Endothelial cell of umbilical vein (primary cell): ENCODE results near the gene WDFY2. TPM values are rescaled to one million over a fixed set of nuclear protein-coding genes. Genes with fewer than 3 reads are reported as not detected.
"Not testable (repeated sequence)": the region's sequence is repeated elsewhere in the genome, so short reads cannot be mapped to it uniquely, and the experiment has no call there.

Experiments
- BruUV-seq: library from RNA; stranded (reverse); fragments of 400-500 nt; replicated peaks from 2 replicates; lab custom pipeline; 2021; lab: Mats Ljungman, UMichigan
- CTCF ChIA-PET: fragments of 300-600, 350-600 bp; sonication (Branson Sonifier 250); formaldehyde crosslinking; loops from one replicate; lab custom pipeline; 2021; ENCODE audit warnings: antibody characterized with exemption, inconsistent platforms; lab: Charles Lee
- POLR2A ChIA-PET: fragments of 300-600, 350-600 bp; sonication (Branson Sonifier 250); formaldehyde crosslinking; loops from one replicate; lab custom pipeline; 2021; ENCODE audit warnings: antibody characterized with exemption, inconsistent platforms; lab: Charles Lee
- DNase-seq: peaks from one replicate; pipeline ENCODE4 v3.0.0-alpha.2; 2011; ENCODE audit warnings: low read depth, low spot score
- FAIRE-seq: peaks from 2 replicates; lab custom pipeline; 2011; peaks lifted over from hg19 to GRCh38; lab: Jason Lieb, UNC
- H2AFZ ChIP-seq: 2 replicates; pipeline ENCODE4 v1.6.0; 2012; ENCODE audit warnings: low read depth, low read length, control low read depth, inconsistent platforms
- H3K27ac ChIP-seq: 2 replicates; pipeline ENCODE4 v1.5.1; 2011; ENCODE audit warnings: low read depth, mild to moderate bottlenecking, control low read depth, low read length, moderate library complexity; ENCODE audit not compliant: insufficient read depth
- H3K27me3 ChIP-seq, 2 experiments: 2 replicates each; pipeline versions ENCODE4 v1.6.0 to v1.6.1; 2011; ENCODE audit warnings: low read length in 2 of 2, mixed read lengths in 1 of 2; ENCODE audit not compliant: control insufficient read depth in 2 of 2, insufficient read depth in 2 of 2
- H3K36me3 ChIP-seq, 2 experiments: 2 replicates in 1 of 2; 3 replicates in 1 of 2; pipeline ENCODE4 v1.5.1; 2011; ENCODE audit warnings: low read length in 2 of 2, mild to moderate bottlenecking in 1 of 2, moderate library complexity in 1 of 2; ENCODE audit not compliant: control insufficient read depth in 2 of 2, insufficient read depth in 2 of 2; ENCODE audit errors: extremely low read depth in 1 of 2
- H3K4me1 ChIP-seq: 3 replicates; pipeline ENCODE4 v1.5.1; 2011; ENCODE audit warnings: mild to moderate bottlenecking, low read length; ENCODE audit not compliant: control insufficient read depth, insufficient read depth; ENCODE audit errors: extremely low read depth
- H3K4me2 ChIP-seq: 2 replicates; pipeline ENCODE4 v1.6.1; 2011; ENCODE audit warnings: low read length, control low read depth, mixed read lengths; ENCODE audit not compliant: insufficient read depth
- H3K4me3 ChIP-seq, 3 experiments: fragments of 200-600 bp in 1 of 3; sonication (generic), shearing (Covaris generic) in 1 of 3; replicated peaks in 1 of 3; 2 replicates each; pipeline ENCODE4 v1.5.1; 2011 to 2016; ENCODE audit warnings: control low read depth in 3 of 3, low read length in 3 of 3, mild to moderate bottlenecking in 2 of 3, inconsistent platforms in 1 of 3, low read depth in 1 of 3, moderate library complexity in 1 of 3; ENCODE audit not compliant: insufficient read depth in 1 of 3
- H3K79me2 ChIP-seq: 2 replicates; pipeline ENCODE4 v1.6.0; 2012; ENCODE audit warnings: low read length, inconsistent platforms; ENCODE audit not compliant: control insufficient read depth, insufficient read depth
- H3K9ac ChIP-seq: replicated peaks from 2 replicates; pipeline ENCODE3; 2011; ENCODE audit warnings: low read length, control low read depth; ENCODE audit not compliant: insufficient read depth; ENCODE audit errors: extremely low read depth
- H3K9me1 ChIP-seq: replicated peaks from 3 replicates; pipeline ENCODE4 v1.6.0; 2011; ENCODE audit warnings: mild to moderate bottlenecking, low read length; ENCODE audit not compliant: control insufficient read depth, insufficient read depth; ENCODE audit errors: extremely low read depth
- H3K9me3 ChIP-seq: replicated peaks from 2 replicates; pipeline ENCODE4 v1.5.1; 2012; ENCODE audit warnings: low read length, inconsistent platforms; ENCODE audit not compliant: control insufficient read depth, insufficient read depth
- H4K20me1 ChIP-seq: replicated peaks from 2 replicates; pipeline ENCODE3; 2011; ENCODE audit warnings: mild to moderate bottlenecking, low read length; ENCODE audit not compliant: control insufficient read depth, insufficient read depth; ENCODE audit errors: extremely low read depth
- CTCF ChIP-seq, 2 donors: IDR thresholded peaks; 1 replicate in 1 of 2; 2 replicates in 1 of 2; pipeline ENCODE4 v1.5.1; 2011; ENCODE audit warnings: low read length in 2 of 2, mild to moderate bottlenecking in 2 of 2, moderate library complexity in 2 of 2, control low read depth in 1 of 2, inconsistent platforms in 1 of 2, low read depth in 1 of 2; ENCODE audit not compliant: insufficient read depth in 1 of 2; ENCODE audit errors: extremely low read depth in 1 of 2
- EZH2 ChIP-seq: IDR thresholded peaks from 2 replicates; pipeline ENCODE4 v1.6.1; 2012; ENCODE audit warnings: borderline replicate concordance, low read depth, mild to moderate bottlenecking, moderate library complexity, low read length, inconsistent platforms; ENCODE audit not compliant: severe bottlenecking
- FOS ChIP-seq: IDR thresholded peaks from 2 replicates; pipeline ENCODE4 v1.6.1; 2011; ENCODE audit warnings: mild to moderate bottlenecking, low read length, moderate library complexity, borderline replicate concordance; ENCODE audit not compliant: insufficient read depth
- GATA2 ChIP-seq: IDR thresholded peaks from 2 replicates; pipeline ENCODE4 v1.7.0; 2011; ENCODE audit warnings: low read depth, mild to moderate bottlenecking, moderate library complexity, mixed read lengths, low read length; ENCODE audit not compliant: insufficient read length, insufficient read depth
- JUN ChIP-seq: IDR thresholded peaks from 2 replicates; pipeline ENCODE4 v1.6.1; 2011; ENCODE audit warnings: borderline replicate concordance, low read depth; ENCODE audit not compliant: insufficient read length, insufficient read depth
- MAX ChIP-seq: IDR thresholded peaks from 2 replicates; pipeline ENCODE4 v1.6.1; 2011; ENCODE audit not compliant: insufficient read depth, insufficient read length
- MYC ChIP-seq: IDR thresholded peaks from one replicate; pipeline ENCODE4 v1.6.1; 2011; ENCODE audit warnings: mild to moderate bottlenecking, low read depth, low read length
- POLR2A ChIP-seq: IDR thresholded peaks from 2 replicates; pipeline ENCODE4 v1.6.1; 2012; ENCODE audit warnings: low read depth, mild to moderate bottlenecking, control low read depth, low read length
- POLR2AphosphoS5 ChIP-seq: IDR thresholded peaks from 2 replicates; pipeline ENCODE4 v1.6.1; 2012; ENCODE audit warnings: low read depth, mild to moderate bottlenecking, control low read depth, low read length, moderate library complexity; ENCODE audit not compliant: insufficient read depth
- dilution Hi-C: fragments of 300-500 bp; cut with MboI; formaldehyde crosslinking; loops from one replicate; pipeline ENCODE4 v1.15.0; 2019; ENCODE audit warnings: low sequenced_read_pairs; ENCODE audit not compliant: extremely low pct_ligation_motif_present
- intact Hi-C: fragments of 100-400 bp; cut with micrococcal nuclease; formaldehyde crosslinking; loops from one replicate; pipeline ENCODE4 v1.10.0; 2022
- polyA plus RNA-seq, 4 experiments: library from polyadenylated mRNA; depleted of rRNA in 3 of 4; stranded (reverse) in 3 of 4; unstranded in 1 of 4; fragments of >200 nt; gene quantifications; 2 replicates each; pipeline versions ENCODE4 v1.2.1 to v1.2.3, GENCODE V29; 2011 to 2012; ENCODE audit warnings: missing spikeins in 1 of 4
- total RNA-seq: library from RNA; stranded (reverse); gene quantifications from 2 replicates; pipeline ENCODE4 v1.2.3, GENCODE V29; 2021

Gene WDFY2
- total and polyA plus RNA-seq, 2 donors (not counting 3 experiments of a cell fraction or from before 2014, with no cell fraction given): 2.1 to 5.5 TPM

GRCh38 chr13:51564671-51565070, 19.6 kb upstream of the WDFY2 start:
- Histone ChIP-seq H3K4me2 (no peak overlapping the region), H3K9me3 (no peaks in the 10 kb centered on the region), H2AFZ (no peak overlapping the region), H3K27ac (no peak overlapping the region), H3K79me2 (no peaks in the 10 kb centered on the region), H3K36me3 (no peaks in the 10 kb centered on the region), H3K9ac (no peak overlapping the region), H3K4me1 (no peaks in the 10 kb centered on the region), H3K27me3 (no peaks in the 10 kb centered on the region), H3K9me1 (no peaks in the 10 kb centered on the region), H4K20me1 (no peaks in the 10 kb centered on the region), H3K4me3 (no peak overlapping the region)
- dilution Hi-C loops (no loop called here), intact Hi-C loops (no loop called here)
- TF ChIP-seq FOS (no peak), MYC (no peak), CTCF (IDR thresholded peaks at IDR 0.05; ENCODE audit: extremely low read depth in 1 of 2, insufficient read depth in 1 of 2, low read depth in 1 of 2, low read length in 2 of 2) (no peak), POLR2AphosphoS5 (no peak), POLR2A (no peak), GATA2 (no peak), MAX (no peak), EZH2 (no peak), JUN (no peak)
- no TSS peak for BruUV-seq
- FAIRE-seq: no peak
- DNase-seq: no peak
- POLR2A ChIA-PET: no interaction called here
- CTCF ChIA-PET: no interaction called here

- BruUV-seq, CTCF ChIA-PET: not testable (repeated sequence)
These were observed 15.3 kb upstream of the WDFY2 start for GRCh38 chr13:51569001-51569400.

More at GRCh38 chr13:51569001-51569400, 15.3 kb upstream of the WDFY2 start:
- H4K20me1 ChIP-seq, H3K9me3 ChIP-seq, H3K79me2 ChIP-seq, POLR2A ChIA-PET, H3K36me3 ChIP-seq, H3K4me1 ChIP-seq, H2AFZ ChIP-seq, dilution Hi-C loops, H3K4me2 ChIP-seq, H3K27me3 ChIP-seq, H3K27ac ChIP-seq, intact Hi-C loops, H3K9ac ChIP-seq, H3K9me1 ChIP-seq, DNase-seq, H3K4me3 ChIP-seq, FAIRE-seq: not testable (repeated sequence)
